ENCODE data around the gene C3. TPM values are rescaled to one million over a fixed set of nuclear protein-coding genes. Genes with fewer than 3 reads are reported as not detected.

The C3 gene
- total RNA-seq, 4 donors from 2014 or later, result 28.8 to 155 (median 79.6) TPM

GRCh38 chr19:6632002-6632621 is 88.3 kb downstream of the C3 start:
- 41 to 42% methylated on average over 12 of the region's 12 CpGs for WGBS, 2 donors
- no peak overlapping the region for H3K4me3 ChIP-seq (ENCODE audit: low read depth, poor library complexity, severe bottlenecking)
- peak; percentile 85 to 90 for DNase-seq (ENCODE audit: low spot score in 2 of 2)
- no peak for TF ChIP-seq POLR2A (IDR thresholded peaks at IDR 0.05)
- TF ChIP-seq, protein P1, sequence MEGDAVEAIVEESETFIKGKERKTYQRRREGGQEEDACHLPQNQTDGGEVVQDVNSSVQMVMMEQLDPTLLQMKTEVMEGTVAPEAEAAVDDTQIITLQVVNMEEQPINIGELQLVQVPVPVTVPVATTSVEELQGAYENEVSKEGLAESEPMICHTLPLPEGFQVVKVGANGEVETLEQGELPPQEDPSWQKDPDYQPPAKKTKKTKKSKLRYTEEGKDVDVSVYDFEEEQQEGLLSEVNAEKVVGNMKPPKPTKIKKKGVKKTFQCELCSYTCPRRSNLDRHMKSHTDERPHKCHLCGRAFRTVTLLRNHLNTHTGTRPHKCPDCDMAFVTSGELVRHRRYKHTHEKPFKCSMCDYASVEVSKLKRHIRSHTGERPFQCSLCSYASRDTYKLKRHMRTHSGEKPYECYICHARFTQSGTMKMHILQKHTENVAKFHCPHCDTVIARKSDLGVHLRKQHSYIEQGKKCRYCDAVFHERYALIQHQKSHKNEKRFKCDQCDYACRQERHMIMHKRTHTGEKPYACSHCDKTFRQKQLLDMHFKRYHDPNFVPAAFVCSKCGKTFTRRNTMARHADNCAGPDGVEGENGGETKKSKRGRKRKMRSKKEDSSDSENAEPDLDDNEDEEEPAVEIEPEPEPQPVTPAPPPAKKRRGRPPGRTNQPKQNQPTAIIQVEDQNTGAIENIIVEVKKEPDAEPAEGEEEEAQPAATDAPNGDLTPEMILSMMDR (IDR thresholded peaks at IDR 0.05), result no peak
- intact Hi-C loops (cut with DNase I; ENCODE audit: low total_unique reads), result loop anchor here (5.0 kb wide), 1 partner anchor 230 kb away; no protein-coding TSS in a partner anchor

Small RNAs within 50 kb of the gene (microRNA-seq; reads per million reads assigned to microRNA genes)
- gene MIR6791 (ENCODE audit: borderline number of aligned reads in 1 of 2, borderline replicate concordance in 2 of 2), result 0 reads per million in 2 donors

Other genes with a start within 250 kb of the C3 start
- gene DENND1C, start 238.9 kb downstream of the C3 start, total RNA-seq, result 1 to 10 TPM in 2 of 4 donors, under 1 TPM in 2; 0.61 to 1.9 (median 1.2) TPM
- 10 to 100 TPM in 1 of 4 donors, 1 to 10 TPM in 2, under 1 TPM in 1; 0.99 to 17.0 (median 4.8) TPM for gene TUBB4A, start 218.3 kb downstream of the C3 start, total RNA-seq
- gene TNFSF9, start 189.6 kb downstream of the C3 start, total RNA-seq, result 1 to 10 TPM; 1.2 to 1.7 (median 1.5) TPM
- not detected for gene CD70, start 129.5 kb downstream of the C3 start, total RNA-seq
- gene TNFSF14, start 50.5 kb downstream of the C3 start, total RNA-seq, result under 1 TPM in 2 of 4 donors, not detected in 2; 0.03 to 0.08 TPM
- gene GPR108, start 16.9 kb upstream of the C3 start, total RNA-seq, result 10 to 100 TPM; 57.1 to 80.0 (median 66.9) TPM
- gene TRIP10, start 19.0 kb upstream of the C3 start, total RNA-seq, result 10 to 100 TPM; 41.2 to 60.2 (median 46.5) TPM
- 100 to 1,000 TPM in 1 of 4 donors, 10 to 100 TPM in 3; 53.0 to 142 (median 62.3) TPM for gene SH2D3A, start 46.8 kb upstream of the C3 start, total RNA-seq
- gene VAV1, start 52.1 kb upstream of the C3 start, total RNA-seq, result 1 to 10 TPM; 1.0 to 2.0 (median 1.4) TPM
- gene ADGRE1, start 166.9 kb upstream of the C3 start, total RNA-seq, result under 1 TPM in 1 of 4 donors, not detected in 3; 0.25 TPM